OCI-LY7 (cell line): ENCODE data around the gene LCE1F. TPM values are rescaled to one million over a fixed set of nuclear protein-coding genes. Genes with fewer than 3 reads are reported as not detected.

Experiments used
- BruUV-seq: library from RNA; stranded (reverse); fragments of 400-500 nt; replicated peaks from 2 replicates; lab custom pipeline; 2021; lab: Mats Ljungman, UMichigan
- CTCF ChIA-PET: fragments of 300-600 bp; sonication (Branson Sonifier 250); formaldehyde crosslinking; loops from one replicate; lab custom pipeline; 2022; ENCODE audit warnings: antibody characterized with exemption; ENCODE audit not compliant: unreplicated experiment; lab: Charles Lee
- POLR2A ChIA-PET: fragments of 300-600 bp; sonication (Branson Sonifier 250); formaldehyde crosslinking; loops from one replicate; lab custom pipeline; 2022; ENCODE audit warnings: antibody characterized with exemption; lab: Charles Lee
- DNase-seq: peaks from one replicate; pipeline ENCODE4 v3.0.0-alpha.2; 2015; ENCODE audit warnings: low spot score
- H2AFZ ChIP-seq: fragments of 200-600 bp; sonication (generic), shearing (Covaris generic); 2 replicates; pipeline ENCODE4 v1.6.1; 2014; ENCODE audit warnings: mild to moderate bottlenecking, antibody characterized with exemption, low read length, moderate library complexity
- H3K27ac ChIP-seq: fragments of 200-600 bp; sonication (generic); 2 replicates; pipeline ENCODE4 v1.5.1; 2014; ENCODE audit warnings: mixed run types, low read depth, mild to moderate bottlenecking, moderate library complexity, low read length, inconsistent platforms; ENCODE audit not compliant: poor library complexity, severe bottlenecking
- H3K36me3 ChIP-seq: fragments of 200-600 bp; sonication (generic); 2 replicates; pipeline ENCODE4 v1.6.1; 2014; ENCODE audit warnings: mild to moderate bottlenecking, antibody characterized with exemption, low read length, moderate library complexity, mixed read lengths; ENCODE audit not compliant: insufficient read depth
- H3K4me1 ChIP-seq: fragments of 200-600 bp; sonication (generic); 2 replicates; pipeline ENCODE4 v1.5.1; 2014; ENCODE audit warnings: mild to moderate bottlenecking, low read length; ENCODE audit not compliant: insufficient read depth, poor library complexity, severe bottlenecking
- H3K4me2 ChIP-seq: fragments of 200-600 bp; sonication (generic); 2 replicates; pipeline ENCODE4 v1.6.1; 2014; ENCODE audit warnings: mild to moderate bottlenecking, low read length
- H3K4me3 ChIP-seq: fragments of 200-600 bp; sonication (generic); 2 replicates; pipeline ENCODE4 v1.5.1; 2014; ENCODE audit warnings: mild to moderate bottlenecking, low read depth, low read length; ENCODE audit not compliant: poor library complexity, severe bottlenecking
- H3K79me2 ChIP-seq: fragments of 200-600 bp; sonication (generic); 2 replicates; pipeline ENCODE4 v1.6.1; 2016; ENCODE audit warnings: low read depth, mild to moderate bottlenecking, low read length, moderate library complexity, mixed read lengths; ENCODE audit not compliant: insufficient read depth
- H3K9me2 ChIP-seq: fragments of 200-600 bp; sonication (generic); 2 replicates; pipeline ENCODE4 v1.6.1; 2016; ENCODE audit warnings: mild to moderate bottlenecking, low read length, mixed read lengths; ENCODE audit not compliant: insufficient read depth
- H3K9me3 ChIP-seq: fragments of 200-600 bp; sonication (generic); 2 replicates; pipeline ENCODE4 v1.6.1; 2014; ENCODE audit warnings: mild to moderate bottlenecking, mixed run types, low read length, mixed read lengths
- H4K20me1 ChIP-seq: fragments of 200-600 bp; sonication (generic); 2 replicates; pipeline ENCODE4 v1.6.1; 2014; ENCODE audit warnings: mild to moderate bottlenecking, antibody characterized with exemption, low read length, moderate library complexity, mixed read lengths; ENCODE audit not compliant: insufficient read depth
- CTCF ChIP-seq: fragments of 200-600 bp; sonication (generic); conservative IDR thresholded peaks from 2 replicates; pipeline ENCODE4 v1.5.1; 2014; ENCODE audit warnings: mild to moderate bottlenecking, antibody characterized with exemption, low read length, moderate library complexity, mixed read lengths
- EZH2phosphoT487 ChIP-seq: fragments of 200-600 bp; sonication (generic); IDR thresholded peaks from 2 replicates; pipeline ENCODE4 v1.6.1; 2018; ENCODE audit warnings: low read depth, borderline replicate concordance, mild to moderate bottlenecking, mixed run types, antibody characterized with exemption, low read length, moderate library complexity, mixed read lengths
- intact Hi-C: fragments of 100-400 bp; cut with micrococcal nuclease; formaldehyde crosslinking; loops from one replicate; pipeline ENCODE4 v1.10.0; 2022; ENCODE audit not compliant: unreplicated experiment
- total RNA-seq, 2 experiments: library from RNA; depleted of rRNA in 1 of 2; stranded (reverse); fragments of >200 nt in 1 of 2; shearing (Covaris generic) in 1 of 2; gene quantifications; 2 replicates each; pipeline ENCODE4 v1.2.3, GENCODE V29; 2014 to 2022

LCE1F gene
- total RNA-seq, 2 experiments from 2014 or later, result not detected

- intact Hi-C loops, result no loop called here
- ChIA-PET POLR2A (interaction anchor here (0.6 kb wide), 1 partner anchor 1538 kb away, joined by 3 read pairs; no protein-coding TSS in a partner anchor), CTCF (no interaction called here)
- Histone ChIP-seq H3K79me2 (no peaks in the 10 kb centered on the region), H2AFZ (no peak overlapping the region), H3K4me2 (no peak overlapping the region), H3K27ac (no peak overlapping the region), H3K36me3 (no peaks in the 10 kb centered on the region), H3K9me2 (no peaks in the 10 kb centered on the region), H3K4me3 (no peak overlapping the region), H3K4me1 (no peaks in the 10 kb centered on the region), H3K9me3 (no peaks in the 10 kb centered on the region), H4K20me1 (no peaks in the 10 kb centered on the region)
- TF ChIP-seq EZH2phosphoT487 (no peak), CTCF (no peak)
- BruUV-seq, result no TSS peak
- DNase-seq, result no peak
These were observed 16.3 kb upstream of the LCE1F start for GRCh38 chr1:152758636-152759035.

GRCh38 chr1:152759453-152760173 lies 15.3 kb upstream of the LCE1F start:
- intact Hi-C loops, result no loop called here
- no peaks in the 10 kb centered on the region for H3K9me3 ChIP-seq
- no peak overlapping the region for H3K27ac ChIP-seq
- no peak overlapping the region for H3K4me2 ChIP-seq
- no peak overlapping the region for H2AFZ ChIP-seq
- CTCF ChIA-PET, result no interaction called here
- H3K9me2 ChIP-seq, result no peaks in the 10 kb centered on the region
- no TSS peak for BruUV-seq
- H4K20me1 ChIP-seq, result no peaks in the 10 kb centered on the region
- POLR2A ChIA-PET, result no interaction called here
- H3K79me2 ChIP-seq, result no peaks in the 10 kb centered on the region
- TF ChIP-seq EZH2phosphoT487 (no peak), CTCF (no peak)
- H3K36me3 ChIP-seq, result no peaks in the 10 kb centered on the region
- DNase-seq, result no peak
- H3K4me3 ChIP-seq, result no peak overlapping the region
- H3K4me1 ChIP-seq, result no peaks in the 10 kb centered on the region

GRCh38 chr1:152760551-152761190 lies 14.3 kb upstream of the LCE1F start:
- no peak for DNase-seq
- TF ChIP-seq EZH2phosphoT487 (no peak), CTCF (no peak)
- intact Hi-C loops, result no loop called here
- no peak overlapping the region for H3K4me3 ChIP-seq
- H3K4me1 ChIP-seq, result no peaks in the 10 kb centered on the region
- no peaks in the 10 kb centered on the region for H3K9me3 ChIP-seq
- no peaks in the 10 kb centered on the region for H3K79me2 ChIP-seq
- no peak overlapping the region for H3K27ac ChIP-seq
- H3K9me2 ChIP-seq, result no peaks in the 10 kb centered on the region
- BruUV-seq, result no TSS peak
- no peaks in the 10 kb centered on the region for H4K20me1 ChIP-seq
- CTCF ChIA-PET, result no interaction called here
- no peak overlapping the region for H2AFZ ChIP-seq
- no peaks in the 10 kb centered on the region for H3K36me3 ChIP-seq
- no peak overlapping the region for H3K4me2 ChIP-seq
- POLR2A ChIA-PET, result no interaction called here
